Effector memory CD8-positive, alpha-beta T cell (primary cell): ENCODE measurements around the gene NEURL1.

ENCODE experiments used
- ATAC-seq: fragments of 150-1000 bp; cut with Tn5 transposase; replicated peaks from 2 replicates; pipeline ENCODE4 v1.10.0; 2021; ENCODE audit warnings: mild to moderate bottlenecking, moderate library complexity
- DNase-seq, 3 experiments: peaks; one replicate each; pipeline ENCODE4 v3.0.0; 2021
- H3K27ac Mint-ChIP-seq, 2 donors: one replicate each; pipeline ENCODE4 v1.8.0; 2022; ENCODE audit warnings: mild to moderate bottlenecking in 2 of 2, mixed read lengths in 2 of 2, moderate library complexity in 2 of 2
- H3K27me3 Mint-ChIP-seq, 2 donors: one replicate each; pipeline ENCODE4 v1.8.0; 2022; ENCODE audit warnings: mixed read lengths in 2 of 2
- H3K36me3 Mint-ChIP-seq: one replicate; pipeline ENCODE4 v1.8.0; 2022; ENCODE audit warnings: mild to moderate bottlenecking, moderate library complexity, mixed read lengths; ENCODE audit not compliant: insufficient read depth
- H3K4me1 Mint-ChIP-seq, 2 donors: one replicate each; pipeline ENCODE4 v1.8.0; 2022; ENCODE audit warnings: low read depth in 2 of 2, mixed read lengths in 2 of 2
- H3K4me3 Mint-ChIP-seq, 2 donors: one replicate each; pipeline ENCODE4 v1.8.0; 2022; ENCODE audit warnings: mild to moderate bottlenecking in 2 of 2, mixed read lengths in 2 of 2, moderate library complexity in 2 of 2
- H3K9me3 Mint-ChIP-seq, 2 donors: one replicate each; pipeline ENCODE4 v1.8.0; 2022; ENCODE audit warnings: mixed read lengths in 2 of 2

NEURL1 gene

DNA sequence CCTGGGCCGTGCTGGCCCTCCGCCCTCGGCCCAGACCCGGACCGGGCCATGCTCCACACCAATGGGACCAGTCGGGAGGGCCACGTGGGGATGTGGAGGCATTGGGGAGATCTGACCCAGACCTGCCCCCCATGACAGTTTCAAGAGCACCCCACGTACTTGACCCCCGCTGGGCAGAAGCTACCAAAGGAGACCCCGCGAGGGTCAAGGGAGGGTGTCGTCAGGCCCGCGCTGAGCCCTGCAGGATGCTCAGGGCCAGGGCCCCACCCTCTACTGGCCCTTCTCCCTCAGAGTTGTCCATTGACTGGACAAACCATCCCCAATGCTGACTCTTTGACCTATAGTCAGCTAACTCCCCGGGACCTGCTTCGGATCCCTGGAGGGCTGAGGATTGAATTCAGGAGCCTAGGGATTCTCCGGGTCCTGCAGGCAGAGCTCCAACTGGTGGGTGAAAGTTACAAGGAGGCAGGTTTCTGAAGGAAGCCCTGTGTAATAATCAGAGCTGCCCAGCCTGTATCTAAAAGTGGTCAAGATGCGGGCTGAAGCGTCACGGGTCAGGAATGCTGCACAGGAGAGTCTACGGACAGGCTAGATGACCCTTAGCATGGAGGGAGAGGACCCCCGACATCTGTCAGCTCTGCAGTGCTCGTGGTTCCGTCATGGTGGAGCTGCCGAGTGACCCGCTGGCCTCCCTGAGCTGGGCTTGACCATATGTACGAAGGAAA lies 40.8 kb upstream of the NEURL1 start:
- Mint-ChIP-seq H3K27me3 (no peaks in the 10 kb centered on the region), H3K4me1 (peaks cover 48 to 58% of the 10 kb centered on the region in 2 donors), H3K9me3 (no peaks in the 10 kb centered on the region), H3K27ac (peak overlapping the region; percentile 90 to 91), H3K36me3 (peaks cover 30% of the 10 kb centered on the region), H3K4me3 (peak overlapping the region; percentile 95 to 96)
- DNase-seq, result no peak
- ATAC-seq, result no peak

DNA sequence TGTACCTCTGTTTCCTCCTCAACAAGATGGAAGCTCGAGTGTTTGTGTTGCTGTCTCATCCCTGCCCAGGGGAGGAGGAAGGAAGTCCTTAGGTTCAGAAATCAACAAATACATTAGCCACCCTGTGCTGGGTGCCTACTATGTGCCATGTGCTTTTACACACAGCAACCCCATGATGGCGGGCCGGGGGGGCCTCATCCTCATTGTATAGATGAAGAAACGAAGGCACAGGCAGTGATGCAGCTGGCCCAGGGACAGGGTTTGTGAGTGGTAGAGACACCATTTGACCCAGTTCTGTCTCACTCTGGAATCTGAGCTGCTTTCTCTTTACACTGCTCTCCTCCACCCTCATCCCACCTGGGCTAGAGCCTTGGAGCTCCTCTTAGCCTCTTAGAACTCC lies 39.5 kb upstream of the NEURL1 start:
- Mint-ChIP-seq H3K27ac (peak overlapping the region; percentile 70 to 91), H3K4me1 (peaks cover 45 to 52% of the 10 kb centered on the region in 2 donors)

DNA sequence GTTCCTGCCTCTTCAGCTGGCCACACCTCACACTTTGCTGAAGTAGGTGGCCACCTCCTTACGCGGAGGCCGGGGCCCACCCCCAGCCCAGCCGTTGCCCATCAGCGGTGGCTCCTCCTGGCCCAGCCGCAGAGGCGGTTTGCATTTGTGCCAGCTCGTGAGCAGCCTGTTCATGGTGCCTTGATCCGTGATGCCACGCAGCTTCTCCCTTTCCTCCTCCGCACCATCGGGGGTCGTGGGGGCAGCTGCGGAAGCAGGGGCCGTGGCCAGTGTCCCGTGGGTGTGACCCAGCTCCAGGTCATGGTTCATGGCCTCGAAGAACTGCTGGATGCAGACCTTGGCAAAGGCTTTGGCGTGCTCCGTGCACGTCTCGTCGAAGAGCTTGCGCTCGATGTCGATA lies 38.3 kb upstream of the NEURL1 start:
- ATAC-seq, result no peak
- Mint-ChIP-seq H3K27me3 (no peaks in the 10 kb centered on the region), H3K27ac (no peak overlapping the region)

More for the DNA sequence above, 39.5 kb upstream of the NEURL1 start:
- ATAC-seq (no peak), DNase-seq (no peak)
- peaks cover 19% of the 10 kb centered on the region for H3K36me3 Mint-ChIP-seq
- no peaks in the 10 kb centered on the region for H3K9me3 Mint-ChIP-seq
- no peaks in the 10 kb centered on the region for H3K27me3 Mint-ChIP-seq
- H3K4me3 Mint-ChIP-seq, result peak overlapping the region; percentile 95 to 96

DNA sequence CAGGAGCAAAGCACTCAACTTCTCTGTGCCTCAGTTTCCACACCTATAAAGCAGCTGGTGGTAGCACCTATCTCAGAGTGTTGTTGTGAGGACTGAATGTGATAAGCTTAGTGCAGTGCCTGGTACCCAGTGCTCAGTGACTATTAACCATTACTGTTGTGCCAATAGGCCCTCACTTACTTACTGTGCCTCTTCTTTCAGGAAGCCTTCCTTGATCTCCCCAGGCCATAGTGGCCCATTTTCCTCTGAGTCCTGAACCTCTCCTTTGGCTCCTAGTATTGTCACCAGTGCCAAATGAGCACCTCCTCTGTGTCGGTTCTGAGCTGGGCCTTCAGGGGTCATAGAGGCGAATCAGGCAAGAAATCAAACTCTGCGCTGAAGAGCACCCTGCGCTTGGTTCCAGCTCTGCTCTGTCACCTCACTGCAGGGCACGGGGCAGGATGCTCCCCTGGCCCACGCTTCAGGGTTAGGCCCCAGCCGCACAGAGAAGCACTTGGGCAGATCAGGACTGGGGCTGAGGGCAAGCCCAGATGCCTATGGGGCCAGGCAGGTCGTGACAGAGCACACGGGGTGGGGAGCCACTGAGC lies 37.3 kb upstream of the NEURL1 start:
- H3K4me1 Mint-ChIP-seq, result peaks cover 34 to 35% of the 10 kb centered on the region in 2 donors
- H3K27me3 Mint-ChIP-seq, result no peaks in the 10 kb centered on the region
- H3K4me3 Mint-ChIP-seq, result no peak overlapping the region
- H3K36me3 Mint-ChIP-seq, result peaks cover 2% of the 10 kb centered on the region
- DNase-seq, result no peak
- no peak overlapping the region for H3K27ac Mint-ChIP-seq
- no peaks in the 10 kb centered on the region for H3K9me3 Mint-ChIP-seq
- ATAC-seq, result no peak

More for the DNA sequence above, 38.3 kb upstream of the NEURL1 start:
- peaks cover 8% of the 10 kb centered on the region for H3K36me3 Mint-ChIP-seq
- H3K9me3 Mint-ChIP-seq, result no peaks in the 10 kb centered on the region
- peaks cover 43 to 45% of the 10 kb centered on the region in 2 donors for H3K4me1 Mint-ChIP-seq
- DNase-seq, result no peak
- no peak overlapping the region for H3K4me3 Mint-ChIP-seq

DNA sequence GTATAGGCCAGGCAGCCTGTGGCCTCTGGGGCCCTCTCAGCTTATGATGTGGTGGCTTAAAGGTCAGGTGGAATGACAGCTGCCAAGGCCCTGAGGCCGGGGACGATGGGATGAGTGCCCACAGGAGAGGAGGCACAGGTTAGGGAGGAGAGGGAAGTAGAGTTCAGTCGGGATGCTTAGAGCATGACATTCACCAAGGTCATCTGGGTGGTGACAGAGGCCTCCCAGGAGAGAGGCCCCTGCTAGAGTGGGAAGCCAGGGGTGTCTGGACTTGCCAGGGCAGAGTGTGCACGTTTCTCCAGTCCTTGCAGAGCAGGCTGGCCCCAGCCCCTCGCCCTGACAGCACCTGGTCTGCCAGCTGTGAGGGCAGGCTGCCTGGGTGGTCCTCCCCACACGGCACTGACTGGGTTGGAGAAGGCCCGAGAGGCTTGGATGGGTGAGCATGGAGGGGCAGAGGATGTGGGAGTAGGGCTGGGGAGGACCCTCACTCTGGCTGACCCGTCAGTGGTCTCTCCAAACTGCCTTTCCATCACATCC lies 36.3 kb upstream of the NEURL1 start:
- Mint-ChIP-seq H3K9me3 (no peaks in the 10 kb centered on the region), H3K27ac (peak overlapping the region; percentile 41 to 87), H3K36me3 (no peaks in the 10 kb centered on the region), H3K27me3 (no peaks in the 10 kb centered on the region), H3K4me1 (peaks cover 30 to 32% of the 10 kb centered on the region in 2 donors), H3K4me3 (peak overlapping the region in 1 of 2 donors; percentile 36)
- DNase-seq, result no peak
- no peak for ATAC-seq

DNA sequence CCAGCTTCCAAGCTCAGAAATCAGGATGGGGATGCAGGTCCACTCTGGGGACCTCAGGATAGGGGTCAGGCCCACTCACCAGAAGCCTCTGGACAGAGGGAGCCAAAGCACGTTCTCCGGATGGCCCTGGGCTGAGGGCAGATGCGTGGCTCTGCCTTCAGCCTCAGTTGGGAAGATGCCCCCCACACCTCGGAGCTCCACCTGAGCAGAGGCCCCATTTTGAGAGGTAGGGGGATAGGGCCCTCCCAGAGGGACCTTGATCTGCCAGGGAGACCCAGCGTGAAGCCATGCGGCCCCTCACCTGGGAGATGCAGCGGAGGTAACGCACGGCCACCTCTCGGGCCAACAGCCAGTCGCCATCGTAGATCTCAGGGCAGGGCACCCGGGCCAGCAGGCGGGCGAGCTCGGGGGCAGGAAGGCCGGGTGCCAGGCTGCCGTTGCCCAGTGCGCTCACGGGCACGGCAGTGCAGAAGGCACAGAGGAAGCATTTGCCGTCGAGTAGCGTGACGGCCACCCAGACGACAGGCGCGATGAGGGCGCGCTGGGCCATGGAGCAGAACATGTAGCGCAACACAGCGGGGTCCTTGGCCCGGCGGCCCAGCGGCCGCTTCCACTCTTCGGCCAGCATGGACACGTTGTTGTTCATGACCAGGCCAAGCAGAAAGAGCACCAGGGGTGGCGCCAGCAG lies 35.5 kb upstream of the NEURL1 start:
- no peak overlapping the region for H3K27ac Mint-ChIP-seq
- H3K9me3 Mint-ChIP-seq, result no peaks in the 10 kb centered on the region
- peaks cover 24 to 27% of the 10 kb centered on the region in 2 donors for H3K4me1 Mint-ChIP-seq
- no peaks in the 10 kb centered on the region for H3K27me3 Mint-ChIP-seq
- ATAC-seq (no peak), DNase-seq (no peak)
- H3K36me3 Mint-ChIP-seq, result no peaks in the 10 kb centered on the region
- no peak overlapping the region for H3K4me3 Mint-ChIP-seq

DNA sequence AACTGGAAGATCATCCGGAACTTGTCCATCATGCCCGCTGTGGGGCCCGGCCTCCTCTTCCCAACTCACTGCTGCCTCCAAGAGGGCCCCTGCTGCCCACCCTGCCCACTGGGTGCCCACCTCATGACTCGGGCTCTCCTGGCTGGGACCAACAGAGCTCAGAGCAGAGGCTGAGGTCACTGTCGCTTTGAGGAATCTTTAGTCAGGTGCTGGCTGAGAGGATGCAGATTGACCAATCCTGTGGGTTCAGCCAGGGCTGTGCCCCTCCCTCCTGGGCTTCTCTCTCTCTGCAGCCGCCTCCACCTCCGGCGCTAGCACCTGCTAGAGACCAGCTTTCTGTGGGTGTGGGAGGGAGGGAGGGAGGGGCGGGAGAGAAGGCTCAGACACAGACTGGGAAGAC lies 34.8 kb upstream of the NEURL1 start, which contains the start of gene CALHM1:
TSS of gene CALHM1 (minus strand) at position 181 of the 400 bp plus-strand sequence. CDS start at position 32, 149 bp downstream.
- H3K4me3 Mint-ChIP-seq, result peak within 1 kb of the TSS; percentile 57 to 64
- no peaks in the 10 kb centered on the region for H3K27me3 Mint-ChIP-seq
- H3K9me3 Mint-ChIP-seq, result no peaks in the 10 kb centered on the region
- no peaks in the 10 kb centered on the region for H3K36me3 Mint-ChIP-seq
- ATAC-seq (peak; percentile 69), DNase-seq (no peak)
- H3K4me1 Mint-ChIP-seq, result peaks cover 18 to 22% of the 10 kb centered on the region in 2 donors
- peak within 1 kb of the TSS; percentile 76 to 80 for H3K27ac Mint-ChIP-seq

DNA sequence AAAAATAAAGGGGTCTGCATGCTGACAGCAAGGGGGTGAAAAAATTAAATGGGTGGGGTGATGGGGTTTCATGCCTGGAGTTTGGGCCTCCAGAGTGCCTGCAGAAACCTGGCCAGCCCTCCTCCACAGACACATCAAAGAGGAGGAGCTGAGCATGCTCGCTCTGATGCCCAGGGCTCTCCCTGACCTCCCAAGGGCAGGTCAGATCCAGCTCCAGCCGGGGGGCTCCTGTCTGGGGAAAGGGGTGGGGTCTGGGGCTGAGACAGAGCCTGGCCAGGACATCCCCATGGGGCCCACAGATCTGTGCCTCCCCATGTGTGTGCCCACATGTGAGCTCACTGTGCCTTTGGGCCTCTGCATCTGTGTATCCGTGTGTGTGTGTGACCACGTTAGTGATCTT lies 33.9 kb upstream of the NEURL1 start:
- H3K4me3 Mint-ChIP-seq, result peak overlapping the region; percentile 57 to 64
- DNase-seq, result no peak
- no peak for ATAC-seq
- H3K27ac Mint-ChIP-seq, result peak overlapping the region; percentile 76 to 80
- H3K27me3 Mint-ChIP-seq, result no peaks in the 10 kb centered on the region
- peaks cover 15 to 19% of the 10 kb centered on the region in 2 donors for H3K4me1 Mint-ChIP-seq
- no peaks in the 10 kb centered on the region for H3K36me3 Mint-ChIP-seq
- no peaks in the 10 kb centered on the region for H3K9me3 Mint-ChIP-seq

DNA sequence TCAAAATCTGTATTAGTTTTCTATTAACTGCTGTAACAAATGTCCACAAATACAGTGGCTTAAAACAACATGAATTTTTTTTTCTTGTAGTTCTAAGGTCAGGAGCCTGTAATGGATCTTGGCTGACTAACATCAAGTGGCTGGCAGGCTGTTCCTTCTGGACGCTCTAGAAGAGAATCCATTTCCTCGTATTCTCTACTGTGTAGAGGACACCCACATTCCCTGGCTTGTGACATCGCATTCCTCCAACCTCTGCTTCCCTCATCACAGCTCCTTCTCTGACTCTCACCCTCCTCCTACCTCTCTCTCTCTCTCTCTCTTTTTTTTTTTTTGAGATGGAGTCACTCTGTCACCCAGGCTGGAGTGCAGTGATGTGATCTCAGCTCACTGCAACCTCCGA lies 30.0 kb upstream of the NEURL1 start:
- ATAC-seq, result no peak
- no peak for DNase-seq
- Mint-ChIP-seq H3K4me1 (peaks cover 20 to 24% of the 10 kb centered on the region in 2 donors), H3K9me3 (no peaks in the 10 kb centered on the region), H3K27me3 (no peaks in the 10 kb centered on the region), H3K27ac (no peak overlapping the region), H3K36me3 (no peaks in the 10 kb centered on the region), H3K4me3 (no peak overlapping the region)

DNA sequence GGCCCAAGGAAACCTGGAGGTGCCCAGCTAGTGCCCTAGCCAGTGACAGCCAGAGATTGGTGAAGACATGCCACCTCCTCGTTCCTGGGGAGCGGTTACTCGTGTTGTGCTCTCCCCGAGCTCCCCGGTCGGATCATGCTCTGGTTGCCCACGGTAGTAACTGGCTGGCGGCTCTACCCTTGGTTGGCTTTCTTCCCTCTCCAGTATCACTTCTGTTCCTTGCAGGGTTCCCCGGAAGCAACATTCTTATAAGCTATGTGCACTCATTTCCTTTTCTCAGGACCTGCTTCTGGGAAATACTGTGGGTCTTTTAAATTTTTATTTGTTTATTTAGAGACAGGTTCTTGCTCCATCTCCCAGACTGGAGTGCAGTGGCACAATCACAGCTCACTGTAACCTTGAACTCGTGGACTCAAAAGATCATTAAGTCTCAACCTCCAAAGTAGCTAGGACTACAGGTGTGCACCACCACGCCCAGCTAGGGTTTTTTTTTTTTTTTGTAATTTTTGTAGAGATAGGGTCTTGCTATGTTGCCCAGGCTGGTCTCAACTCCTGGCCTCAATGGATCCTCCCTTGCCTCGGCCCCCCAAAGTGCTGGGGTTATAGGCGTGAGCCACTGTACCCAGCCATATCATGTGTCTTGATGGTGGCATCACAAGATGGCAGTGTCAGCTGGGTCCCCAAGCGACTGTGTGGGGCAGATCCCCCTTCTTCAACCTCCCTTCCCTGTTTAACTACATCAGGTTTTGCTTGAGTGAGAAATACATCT lies 27.9 kb upstream of the NEURL1 start:
- no peak overlapping the region for H3K4me3 Mint-ChIP-seq
- ATAC-seq, result no peak
- H3K9me3 Mint-ChIP-seq, result no peaks in the 10 kb centered on the region
- no peak for DNase-seq
- no peaks in the 10 kb centered on the region for H3K27me3 Mint-ChIP-seq
- no peak overlapping the region for H3K27ac Mint-ChIP-seq
- no peaks in the 10 kb centered on the region for H3K36me3 Mint-ChIP-seq
- peaks cover 20 to 30% of the 10 kb centered on the region in 2 donors for H3K4me1 Mint-ChIP-seq

DNA sequence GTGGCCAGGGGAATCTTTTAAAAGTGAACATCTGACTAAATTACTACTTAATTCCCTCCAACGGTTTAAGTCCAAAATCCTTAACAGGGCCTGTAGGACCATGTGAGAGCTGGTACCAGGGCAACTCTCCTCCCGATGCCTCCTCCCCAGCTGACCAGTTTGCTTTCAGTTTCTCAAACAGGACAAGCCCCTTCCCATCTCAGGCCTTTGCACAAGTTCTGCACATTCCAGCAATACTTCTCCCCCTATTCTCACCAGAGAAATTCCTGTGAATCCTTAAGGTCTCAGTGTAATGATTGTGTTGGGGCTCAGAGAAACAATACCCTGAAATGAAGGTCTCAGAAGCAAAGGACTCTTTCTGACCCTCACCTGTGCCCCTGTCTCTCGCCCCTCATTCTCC lies 26.8 kb upstream of the NEURL1 start:
- Mint-ChIP-seq H3K27ac (peak overlapping the region; percentile 17 to 53), H3K9me3 (no peaks in the 10 kb centered on the region), H3K4me1 (peaks cover 28 to 38% of the 10 kb centered on the region in 2 donors), H3K36me3 (peaks cover 5% of the 10 kb centered on the region), H3K4me3 (no peak overlapping the region), H3K27me3 (no peaks in the 10 kb centered on the region)
- no peak for ATAC-seq
- no peak for DNase-seq

DNA sequence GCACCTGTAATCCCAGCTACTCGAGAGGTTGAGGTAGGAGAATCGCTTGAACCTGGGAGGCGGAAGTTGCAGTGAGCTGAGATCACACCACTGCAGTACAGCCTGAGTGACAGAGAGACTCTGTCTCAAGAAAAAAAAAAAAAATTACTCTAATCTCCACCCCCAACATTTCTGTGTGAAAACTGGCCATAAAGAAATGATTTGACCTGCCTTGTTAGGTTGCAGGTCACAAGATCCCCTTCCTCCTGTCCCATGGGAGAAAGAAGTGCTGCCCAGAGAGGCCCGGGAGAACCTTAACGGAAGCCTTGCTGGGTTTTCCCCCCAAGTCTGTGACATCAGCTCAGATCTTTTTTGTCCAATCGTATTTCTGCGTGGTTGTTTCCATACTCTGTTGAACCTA lies 26.1 kb upstream of the NEURL1 start:
- Mint-ChIP-seq H3K9me3 (no peaks in the 10 kb centered on the region), H3K27me3 (no peaks in the 10 kb centered on the region), H3K4me1 (peaks cover 34 to 45% of the 10 kb centered on the region in 2 donors), H3K27ac (peak overlapping the region in 1 of 2 donors; percentile 77), H3K36me3 (peaks cover 5% of the 10 kb centered on the region), H3K4me3 (no peak overlapping the region)
- ATAC-seq, result no peak
- no peak for DNase-seq

DNA sequence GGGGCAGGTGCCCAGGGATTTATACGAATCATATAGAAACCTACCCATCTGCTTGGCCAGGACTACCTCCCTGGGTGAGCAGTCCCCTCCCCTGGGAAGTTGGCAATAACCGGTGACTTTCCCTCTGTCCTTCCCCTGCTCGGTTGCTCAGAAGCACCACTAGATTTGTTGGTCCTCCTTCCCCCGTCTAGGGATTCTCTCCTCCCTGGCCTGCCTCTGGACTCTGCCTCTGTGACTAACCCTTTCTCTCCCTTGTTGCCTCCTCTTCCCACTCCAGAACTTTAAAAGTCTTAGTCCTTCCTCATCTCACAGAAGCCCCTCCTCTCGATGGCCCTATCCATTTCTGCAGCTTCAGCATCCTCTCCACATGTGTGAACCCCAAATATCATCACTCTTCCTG lies 24.3 kb upstream of the NEURL1 start:
- DNase-seq, result no peak
- no peak overlapping the region for H3K4me3 Mint-ChIP-seq
- no peaks in the 10 kb centered on the region for H3K27me3 Mint-ChIP-seq
- peaks cover 5% of the 10 kb centered on the region for H3K36me3 Mint-ChIP-seq
- H3K4me1 Mint-ChIP-seq, result peaks cover 40 to 50% of the 10 kb centered on the region in 2 donors
- H3K9me3 Mint-ChIP-seq, result no peaks in the 10 kb centered on the region
- no peak for ATAC-seq
- H3K27ac Mint-ChIP-seq, result peak overlapping the region; percentile 92 to 97
